Right lobe of liver (tissue), 6 donors: ENCODE results near the gene INHBC. TPM values are rescaled to one million over a fixed set of nuclear protein-coding genes. Genes with fewer than 3 reads are reported as not detected.

ENCODE experiments used
- ATAC-seq, 4 donors: fragments of 200-7000 bp; cut with Tn5 transposase; one replicate each; pipeline ENCODE4 v1.9.1; 2020; ENCODE audit warnings: mild to moderate bottlenecking in 4 of 4, moderate library complexity in 4 of 4
- DNase-seq, 3 donors: peaks; one replicate each; pipeline ENCODE4 v3.0.0-alpha.2; 2020
- H3K27ac ChIP-seq, 3 donors: fragments of 200-600 bp; one replicate each; pipeline ENCODE4 v1.8.0; 2022
- H3K27me3 ChIP-seq, 2 donors: fragments of 200-600 bp; one replicate each; pipeline ENCODE4 v1.8.0; 2022
- H3K36me3 ChIP-seq, 4 donors: fragments of 200-600 bp; sonication (generic) in 1 of 4; one replicate each; pipeline versions ENCODE4 v1.5.1 to v1.8.0; 2017 to 2022; ENCODE audit warnings: control low read depth in 1 of 4
- H3K4me1 ChIP-seq, 4 donors: fragments of 200-600 bp; sonication (generic) in 1 of 4; one replicate each; pipeline versions ENCODE4 v1.5.1 to v1.8.0; 2017 to 2022; ENCODE audit warnings: control low read depth in 1 of 4
- H3K4me3 ChIP-seq, 3 donors: fragments of 200-600 bp; one replicate each; pipeline ENCODE4 v1.8.0; 2022
- H3K9me3 ChIP-seq, 4 donors: fragments of 200-600 bp; sonication (generic) in 1 of 4; one replicate each; pipeline versions ENCODE4 v1.5.1 to v1.8.0; 2017 to 2022; ENCODE audit warnings: control low read depth in 1 of 4
- POLR2A ChIP-seq: fragments of 450-650 bp; IDR thresholded peaks from one replicate; pipeline ENCODE4 v1.6.1; 2017; ENCODE audit warnings: antibody characterized with exemption, mild to moderate bottlenecking
- WGBS: methylation state at CpG from one replicate; pipeline ENCODE4 v1.1.6; 2018; ENCODE audit warnings: low coverage, low lambda C conversion rate; ENCODE audit not compliant: insufficient coverage; ENCODE audit errors: missing lambda C conversion rate; 5-methylcytosine and 5-hydroxymethylcytosine counted together
- intact Hi-C, 2 donors: fragments of 100-400 bp; cut with DNase I; formaldehyde crosslinking; loops; one replicate each; pipeline versions ENCODE4 v1.11.2 to v1.14.1; 2022
- small RNA-seq, 2 experiments: library from RNA; depleted of rRNA; stranded (forward); fragments of <200 nt; gene quantifications; one replicate each; pipeline ENCODE3, GENCODE V24; 2016
- total RNA-seq, 6 experiments: library from RNA; depleted of rRNA in 2 of 6; stranded (reverse); fragments of >200 nt in 2 of 6; fragmentation: NEBNext Ultra II Directional in 3 of 6; extraction: Animal tissue kit (Norgen Biotek cat#: 25700) in 3 of 6; gene quantifications; one replicate each; pipeline versions ENCODE4 v1.1.0 to v1.2.4, GENCODE V29; 2016 to 2023
- TF ChIP-seq, protein P1 (sequence below), 4 donors: fragments of 200-600 bp in 3 of 4; fragments of 450-650 bp in 1 of 4; IDR thresholded peaks; one replicate each; pipeline versions ENCODE4 v1.5.1 to v1.8.0; 2016 to 2022; ENCODE audit warnings: antibody characterized with exemption in 4 of 4, mild to moderate bottlenecking in 2 of 4
- donor health status: DM: no; HTN: yes; CAD: no.
- donor health status: DM: no; HTN: no; CAD: no.
- donor health status: DM: no; HTN: no; CAD: no.
- donor health status: DM: no; HTN: yes; CAD: no.
- donor health status: DM: no; HTN: yes; CAD: no.

The INHBC gene
- total RNA-seq, 6 experiments from 2014 or later: 14.7 to 123 (median 63.6) TPM

DNA sequence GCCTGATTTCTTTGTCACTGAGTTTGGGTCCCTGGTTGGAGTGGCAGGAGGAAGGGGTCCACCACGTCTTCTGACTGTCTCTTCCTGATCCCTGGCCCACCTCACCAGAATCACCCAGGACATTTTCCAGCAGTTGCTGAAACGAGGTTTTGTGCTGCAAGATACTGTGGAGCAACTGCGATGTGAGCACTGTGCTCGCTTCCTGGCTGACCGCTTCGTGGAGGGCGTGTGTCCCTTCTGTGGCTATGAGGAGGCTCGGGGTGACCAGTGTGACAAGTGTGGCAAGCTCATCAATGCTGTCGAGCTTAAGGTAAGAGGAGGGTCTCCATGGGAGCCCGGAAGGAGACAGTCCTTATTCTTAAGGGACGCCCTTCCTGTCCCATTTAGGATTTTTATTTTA lies 65.6 kb downstream of the INHBC start:
- intact Hi-C loops: no loop called here
- Histone ChIP-seq H3K36me3 (peaks cover 0 to 61% (median 18%) of the 10 kb centered on the region in 4 donors), H3K9me3 (no peaks in the 10 kb centered on the region), H3K27me3 (no peaks in the 10 kb centered on the region), H3K27ac (no peak overlapping the region), H3K4me3 (no peak overlapping the region), H3K4me1 (no peaks in the 10 kb centered on the region)
- DNase-seq (no peak), ATAC-seq (no peak)
- no peak for TF ChIP-seq POLR2A
- TF ChIP-seq, protein P1, sequence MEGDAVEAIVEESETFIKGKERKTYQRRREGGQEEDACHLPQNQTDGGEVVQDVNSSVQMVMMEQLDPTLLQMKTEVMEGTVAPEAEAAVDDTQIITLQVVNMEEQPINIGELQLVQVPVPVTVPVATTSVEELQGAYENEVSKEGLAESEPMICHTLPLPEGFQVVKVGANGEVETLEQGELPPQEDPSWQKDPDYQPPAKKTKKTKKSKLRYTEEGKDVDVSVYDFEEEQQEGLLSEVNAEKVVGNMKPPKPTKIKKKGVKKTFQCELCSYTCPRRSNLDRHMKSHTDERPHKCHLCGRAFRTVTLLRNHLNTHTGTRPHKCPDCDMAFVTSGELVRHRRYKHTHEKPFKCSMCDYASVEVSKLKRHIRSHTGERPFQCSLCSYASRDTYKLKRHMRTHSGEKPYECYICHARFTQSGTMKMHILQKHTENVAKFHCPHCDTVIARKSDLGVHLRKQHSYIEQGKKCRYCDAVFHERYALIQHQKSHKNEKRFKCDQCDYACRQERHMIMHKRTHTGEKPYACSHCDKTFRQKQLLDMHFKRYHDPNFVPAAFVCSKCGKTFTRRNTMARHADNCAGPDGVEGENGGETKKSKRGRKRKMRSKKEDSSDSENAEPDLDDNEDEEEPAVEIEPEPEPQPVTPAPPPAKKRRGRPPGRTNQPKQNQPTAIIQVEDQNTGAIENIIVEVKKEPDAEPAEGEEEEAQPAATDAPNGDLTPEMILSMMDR (IDR thresholded peaks at IDR 0.05): no peak
- WGBS: 78% methylated on average over 8 of the region's 11 CpGs

Small RNA genes lying within 50 kb of the gene (small RNA-seq; reads per million reads assigned to genes)
- gene RNU6-879P: 0 reads per million in 2 experiments

Other genes with a start within 250 kb of the INHBC start
- 1 to 10 TPM in 2 of 6 experiments, under 1 TPM in 1, not detected in 3; 0.87 to 1.5 (median 1.2) TPM for gene NXPH4, start 218.0 kb upstream of the INHBC start, total RNA-seq
- gene SHMT2, start 205.1 kb upstream of the INHBC start, total RNA-seq: 100 to 1,000 TPM; 157 to 228 (median 194) TPM
- 1 to 10 TPM in 5 of 6 experiments, under 1 TPM in 1; 0.98 to 4.5 (median 1.8) TPM for gene STAC3, start 183.6 kb upstream of the INHBC start, total RNA-seq
- 10 to 100 TPM; 25.3 to 48.0 (median 35.9) TPM for gene R3HDM2, start 3.7 kb upstream of the INHBC start, total RNA-seq
- gene INHBE, start 20.5 kb downstream of the INHBC start, total RNA-seq: 100 to 1,000 TPM in 4 of 6 experiments, 10 to 100 TPM in 2; 17.4 to 302 (median 150) TPM
- gene GLI1, start 25.0 kb downstream of the INHBC start, total RNA-seq: under 1 TPM; 0.16 to 0.74 (median 0.55) TPM
- gene ARHGAP9, start 45.1 kb downstream of the INHBC start, total RNA-seq: 10 to 100 TPM in 1 of 6 experiments, 1 to 10 TPM in 5; 3.5 to 11.0 (median 6.8) TPM
- 10 to 100 TPM; 53.4 to 66.6 (median 60.4) TPM for gene MARS1, start 53.3 kb downstream of the INHBC start, total RNA-seq
- gene DDIT3, start 85.7 kb downstream of the INHBC start, total RNA-seq: 10 to 100 TPM; 11.3 to 26.7 (median 18.7) TPM
- gene MBD6, start 88.0 kb downstream of the INHBC start, total RNA-seq: 10 to 100 TPM in 5 of 6 experiments, 1 to 10 TPM in 1; 7.4 to 61.1 (median 39.3) TPM
- 10 to 100 TPM; 28.4 to 80.0 (median 36.0) TPM for gene DCTN2, start 112.4 kb downstream of the INHBC start, total RNA-seq
- under 1 TPM in 1 of 6 experiments, not detected in 5; 0.02 TPM for gene KIF5A, start 115.3 kb downstream of the INHBC start, total RNA-seq
- 10 to 100 TPM; 11.3 to 27.6 (median 12.8) TPM for gene PIP4K2C, start 156.4 kb downstream of the INHBC start, total RNA-seq
- 1 to 10 TPM in 5 of 6 experiments, under 1 TPM in 1; 0.86 to 2.7 (median 1.9) TPM for gene DTX3, start 170.0 kb downstream of the INHBC start, total RNA-seq
- gene ARHGEF25, start 176.7 kb downstream of the INHBC start, total RNA-seq: 1 to 10 TPM in 5 of 6 experiments, under 1 TPM in 1; 0.92 to 2.0 (median 1.3) TPM
- 1 to 10 TPM in 3 of 6 experiments, under 1 TPM in 3; 0.44 to 3.6 (median 0.78) TPM for gene B4GALNT1, start 198.4 kb downstream of the INHBC start, total RNA-seq